Activated CD8-positive, alpha-beta memory T cell treated with anti-CD3 and anti-CD28 coated beads, Interleukin-2, amount 10 ng/mL, durations not matched to agents 7 days and 5 days (primary cell): ENCODE results near the gene KCNH4. TPM values are rescaled to one million over a fixed set of nuclear protein-coding genes. Genes with fewer than 3 reads are reported as not detected.

Experiments
- ATAC-seq: fragments of 150-1000 bp; cut with Tn5 transposase; one replicate; pipeline ENCODE4 v1.10.0; 2021; ENCODE audit warnings: moderate library complexity
- CTCF ChIA-PET: fragments of 350-600 bp; sonication (Branson Sonifier 250); formaldehyde crosslinking; loops from one replicate; lab custom pipeline; 2021; ENCODE audit warnings: antibody characterized with exemption; lab: Charles Lee
- DNase-seq: peaks from one replicate; pipeline ENCODE4 v3.0.0-alpha.2; 2020
- H3K27ac Mint-ChIP-seq: one replicate; pipeline ENCODE4 v1.8.0; 2021; ENCODE audit warnings: mild to moderate bottlenecking, mixed read lengths
- H3K27me3 Mint-ChIP-seq: one replicate; pipeline ENCODE4 v1.8.0; 2021; ENCODE audit warnings: mixed read lengths
- H3K36me3 Mint-ChIP-seq: one replicate; pipeline ENCODE4 v1.8.0; 2021; ENCODE audit warnings: mild to moderate bottlenecking, mixed read lengths
- H3K4me1 Mint-ChIP-seq: one replicate; pipeline ENCODE4 v1.8.0; 2021; ENCODE audit warnings: mixed read lengths
- H3K4me3 Mint-ChIP-seq: one replicate; pipeline ENCODE4 v1.8.0; 2021; ENCODE audit warnings: mild to moderate bottlenecking, moderate library complexity, mixed read lengths
- H3K9me3 Mint-ChIP-seq: one replicate; pipeline ENCODE4 v1.8.0; 2022; ENCODE audit warnings: low read depth, mixed read lengths
- total RNA-seq, 2 experiments: library from RNA; stranded (reverse); gene quantifications; one replicate each; pipeline ENCODE4 v1.2.3, GENCODE V29; 2021

The KCNH4 gene
- total RNA-seq, 2 experiments from 2014 or later, result 0.09 to 0.56 TPM

- DNase-seq, result no peak
- no peak overlapping the region for H3K4me3 Mint-ChIP-seq
- no peak for ATAC-seq
- H3K4me1 Mint-ChIP-seq, result peaks cover 52% of the 10 kb centered on the region
- no peak overlapping the region for H3K27ac Mint-ChIP-seq
- CTCF ChIA-PET, result interaction anchor here (0.7 to 5.2 kb wide), 14 partner anchors 10 to 355 kb away, joined by 3 to 29 read pairs (median 5); partner anchors contain the start of genes DNAJC7, GHDC, KAT2A and NKIRAS2
- H3K27me3 Mint-ChIP-seq, result peaks cover 36% of the 10 kb centered on the region
- no peaks in the 10 kb centered on the region for H3K36me3 Mint-ChIP-seq
- H3K9me3 Mint-ChIP-seq, result no peaks in the 10 kb centered on the region
Observed at GRCh38 chr17:42180411-42180921, 476 bp downstream of the KCNH4 start.

GRCh38 chr17:42179911-42180410 is 981 bp downstream of the KCNH4 start:
- no peaks in the 10 kb centered on the region for H3K9me3 Mint-ChIP-seq
- no peak overlapping the region for H3K4me3 Mint-ChIP-seq
- no peak for DNase-seq
- peaks cover 51% of the 10 kb centered on the region for H3K4me1 Mint-ChIP-seq
- peaks cover 36% of the 10 kb centered on the region for H3K27me3 Mint-ChIP-seq
- no peak for ATAC-seq
- no peak overlapping the region for H3K27ac Mint-ChIP-seq
- H3K36me3 Mint-ChIP-seq, result no peaks in the 10 kb centered on the region
- CTCF ChIA-PET, result interaction anchor here (1.1 to 5.2 kb wide), 11 partner anchors 10 to 349 kb away, joined by 3 to 29 read pairs (median 7); partner anchors contain the start of genes GHDC, KAT2A and NKIRAS2

- CTCF ChIA-PET, result interaction anchor here (0.5 to 3.6 kb wide), 10 partner anchors 11 to 216 kb away, joined by 3 to 26 read pairs (median 4); partner anchors contain the start of gene GHDC
- no peak for ATAC-seq
- H3K4me1 Mint-ChIP-seq, result peaks cover 46% of the 10 kb centered on the region
Observed at GRCh38 chr17:42179335-42179734, 1.6 kb downstream of the KCNH4 start.

GRCh38 chr17:42178817-42179216 is 2.1 kb downstream of the KCNH4 start:
- ATAC-seq (no peak), DNase-seq (peak; percentile 55)
- no peaks in the 10 kb centered on the region for H3K36me3 Mint-ChIP-seq
- peaks cover 36% of the 10 kb centered on the region for H3K27me3 Mint-ChIP-seq
- peaks cover 44% of the 10 kb centered on the region for H3K4me1 Mint-ChIP-seq
- H3K4me3 Mint-ChIP-seq, result no peak overlapping the region
- H3K27ac Mint-ChIP-seq, result no peak overlapping the region
- CTCF ChIA-PET, result interaction anchor here (0.5 to 3.6 kb wide), 11 partner anchors 9 to 216 kb away, joined by 3 to 26 read pairs (median 3); partner anchors contain the start of gene GHDC
- H3K9me3 Mint-ChIP-seq, result no peaks in the 10 kb centered on the region

More at GRCh38 chr17:42179335-42179734, 1.6 kb downstream of the KCNH4 start:
- Mint-ChIP-seq H3K4me3 (no peak overlapping the region), H3K9me3 (no peaks in the 10 kb centered on the region), H3K36me3 (no peaks in the 10 kb centered on the region), H3K27me3 (peaks cover 36% of the 10 kb centered on the region), H3K27ac (no peak overlapping the region)
- no peak for DNase-seq

DNA sequence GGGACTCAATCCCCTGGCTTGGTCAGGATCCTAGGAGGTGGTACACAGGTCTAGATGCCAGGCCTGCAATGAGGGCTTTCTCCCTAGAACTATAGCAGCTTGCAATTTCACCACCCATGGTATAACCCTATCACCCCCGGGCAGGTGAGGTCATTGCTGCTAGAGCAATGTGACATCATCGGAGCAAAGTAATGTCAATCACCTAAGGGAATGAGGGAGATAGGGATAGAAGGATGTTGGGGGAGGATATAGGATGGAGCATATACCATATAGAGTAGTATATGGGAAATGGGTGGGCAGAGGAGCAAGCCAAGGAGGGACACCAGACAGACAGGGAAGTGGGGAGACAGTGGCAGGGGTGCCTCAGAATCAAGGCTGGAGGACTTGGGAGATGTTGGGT is 3.3 kb downstream of the KCNH4 start:
- no peak overlapping the region for H3K4me3 Mint-ChIP-seq
- CTCF ChIA-PET, result no interaction called here

DNA sequence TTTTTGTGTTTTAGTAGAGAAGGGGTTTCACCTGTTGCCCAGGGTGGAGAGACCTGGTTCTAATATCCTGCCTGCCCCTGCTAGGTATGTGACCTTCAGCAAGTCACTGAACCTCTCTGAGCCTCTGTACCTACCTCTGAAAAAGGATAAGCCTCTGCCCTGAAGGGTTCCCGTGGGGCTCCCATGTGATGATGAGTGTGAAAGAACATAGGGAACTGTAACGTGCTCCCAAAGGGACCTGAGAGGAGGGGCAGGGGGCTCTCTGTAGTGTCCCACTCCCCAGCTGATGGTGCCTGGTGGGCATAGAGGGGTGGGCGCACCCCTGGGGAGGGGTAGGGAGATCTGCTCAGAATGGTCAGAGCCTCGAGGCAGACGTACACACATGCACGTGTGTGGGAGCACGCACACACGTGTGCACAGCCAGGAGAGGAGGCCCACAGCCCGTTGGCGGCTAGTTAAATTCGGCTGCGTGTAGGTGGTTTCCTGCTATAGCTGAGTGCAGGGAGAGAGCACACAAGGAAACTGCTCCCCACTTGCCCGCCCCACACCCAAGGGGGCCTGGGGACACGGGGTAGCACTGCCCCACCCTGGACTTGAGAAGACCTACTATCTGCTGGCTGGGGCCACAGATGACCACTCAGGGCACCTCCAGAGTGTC is 6.7 kb downstream of the KCNH4 start:
- Mint-ChIP-seq H3K4me3 (no peak overlapping the region), H3K36me3 (no peaks in the 10 kb centered on the region), H3K4me1 (peaks cover 13% of the 10 kb centered on the region), H3K9me3 (no peaks in the 10 kb centered on the region), H3K27ac (no peak overlapping the region), H3K27me3 (peaks cover 6% of the 10 kb centered on the region)
- CTCF ChIA-PET, result no interaction called here
- ATAC-seq (no peak), DNase-seq (no peak)

More for the DNA sequence above, 3.3 kb downstream of the KCNH4 start:
- H3K36me3 Mint-ChIP-seq, result no peaks in the 10 kb centered on the region
- peaks cover 32% of the 10 kb centered on the region for H3K27me3 Mint-ChIP-seq
- H3K4me1 Mint-ChIP-seq, result peaks cover 32% of the 10 kb centered on the region
- no peak overlapping the region for H3K27ac Mint-ChIP-seq
- no peaks in the 10 kb centered on the region for H3K9me3 Mint-ChIP-seq
- ATAC-seq, result no peak
- DNase-seq, result no peak

DNA sequence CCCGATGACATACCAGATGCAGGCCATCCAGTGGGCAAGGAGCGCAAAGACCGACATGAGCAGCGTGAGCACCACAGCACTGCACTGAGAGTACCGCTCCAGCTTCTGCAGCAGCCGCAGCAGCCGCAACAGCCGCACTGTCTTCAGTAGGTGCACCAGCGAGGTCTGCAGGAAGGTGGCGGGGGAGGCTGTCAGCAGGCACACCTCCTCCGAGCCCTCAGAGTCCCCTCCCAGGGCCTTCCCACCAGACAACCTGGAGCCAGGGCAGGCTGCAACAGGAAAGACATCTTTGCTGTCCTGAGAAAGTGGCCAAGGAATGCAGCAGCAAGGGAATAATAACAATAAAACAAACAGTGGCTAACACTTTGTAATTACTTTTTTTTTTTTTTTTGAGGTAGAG is 9.1 kb downstream of the KCNH4 start:
- Mint-ChIP-seq H3K4me1 (no peaks in the 10 kb centered on the region), H3K27me3 (no peaks in the 10 kb centered on the region), H3K27ac (no peak overlapping the region), H3K4me3 (no peak overlapping the region), H3K36me3 (no peaks in the 10 kb centered on the region), H3K9me3 (no peaks in the 10 kb centered on the region)
- no peak for ATAC-seq
- DNase-seq, result no peak
- CTCF ChIA-PET, result interaction anchor here (1.2 kb wide), 1 partner anchor 10 kb away, joined by 4 read pairs; no protein-coding TSS in a partner anchor

- ATAC-seq, result no peak
- Mint-ChIP-seq H3K36me3 (no peaks in the 10 kb centered on the region), H3K9me3 (no peaks in the 10 kb centered on the region), H3K27ac (no peak overlapping the region), H3K4me3 (no peak overlapping the region), H3K4me1 (no peaks in the 10 kb centered on the region), H3K27me3 (no peaks in the 10 kb centered on the region)
- CTCF ChIA-PET, result no interaction called here
- DNase-seq, result no peak
Observed at GRCh38 chr17:42169351-42169750, 11.6 kb downstream of the KCNH4 start.

GRCh38 chr17:42167807-42168206 is 13.1 kb downstream of the KCNH4 start:
- Mint-ChIP-seq H3K4me3 (no peak overlapping the region), H3K27me3 (no peaks in the 10 kb centered on the region), H3K27ac (no peak overlapping the region), H3K9me3 (no peaks in the 10 kb centered on the region), H3K36me3 (no peaks in the 10 kb centered on the region), H3K4me1 (no peaks in the 10 kb centered on the region)
- DNase-seq, result no peak
- CTCF ChIA-PET, result interaction anchor here (0.5 to 1.7 kb wide), 3 partner anchors 11 to 153 kb away, joined by 3 read pairs; partner anchors contain the start of gene KCNH4
- ATAC-seq, result no peak

- CTCF ChIA-PET, result interaction anchor here (1.7 kb wide), 1 partner anchor 12 kb away, joined by 3 read pairs; no protein-coding TSS in a partner anchor
- Mint-ChIP-seq H3K27me3 (no peaks in the 10 kb centered on the region), H3K4me3 (no peak overlapping the region), H3K4me1 (no peaks in the 10 kb centered on the region), H3K9me3 (no peaks in the 10 kb centered on the region), H3K36me3 (no peaks in the 10 kb centered on the region), H3K27ac (no peak overlapping the region)
- no peak for DNase-seq
- no peak for ATAC-seq
Observed at GRCh38 chr17:42166196-42166763, 14.7 kb downstream of the KCNH4 start.

DNA sequence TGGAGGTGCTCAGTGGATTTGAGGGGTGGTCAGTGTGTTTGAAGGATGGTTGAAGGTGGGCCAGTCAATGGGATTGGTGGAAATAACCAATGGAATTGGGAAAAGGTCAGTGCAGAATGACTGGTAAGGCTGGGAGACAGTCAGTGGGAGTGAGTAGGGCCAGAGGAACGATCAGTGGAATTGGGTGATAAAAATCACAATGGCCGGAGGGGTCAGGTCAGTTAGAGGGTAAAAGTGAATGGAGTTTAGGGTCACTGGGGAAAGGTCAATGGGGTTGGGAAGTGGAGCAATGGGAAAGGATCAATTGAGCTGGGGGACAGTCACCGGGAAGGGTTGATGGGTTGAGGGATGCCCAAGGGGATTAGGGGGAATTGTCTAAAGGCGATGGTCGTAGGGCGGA is 15.2 kb downstream of the KCNH4 start:
- Mint-ChIP-seq H3K27me3 (no peaks in the 10 kb centered on the region), H3K9me3 (no peaks in the 10 kb centered on the region), H3K36me3 (no peaks in the 10 kb centered on the region), H3K4me3 (no peak overlapping the region), H3K27ac (no peak overlapping the region), H3K4me1 (no peaks in the 10 kb centered on the region)
- CTCF ChIA-PET, result no interaction called here
- DNase-seq, result no peak
- ATAC-seq, result no peak

GRCh38 chr17:42163696-42164407 is 17.1 kb downstream of the KCNH4 start:
- H3K27me3 Mint-ChIP-seq, result no peaks in the 10 kb centered on the region
- H3K27ac Mint-ChIP-seq, result no peak overlapping the region
- no peak overlapping the region for H3K4me3 Mint-ChIP-seq
- DNase-seq, result no peak
- H3K4me1 Mint-ChIP-seq, result no peaks in the 10 kb centered on the region
- CTCF ChIA-PET, result interaction anchor here (1.0 to 1.1 kb wide), 3 partner anchors 10 to 243 kb away, joined by 3 to 4 read pairs (median 3); no protein-coding TSS in a partner anchor
- ATAC-seq, result no peak
- no peaks in the 10 kb centered on the region for H3K9me3 Mint-ChIP-seq
- no peaks in the 10 kb centered on the region for H3K36me3 Mint-ChIP-seq

DNA sequence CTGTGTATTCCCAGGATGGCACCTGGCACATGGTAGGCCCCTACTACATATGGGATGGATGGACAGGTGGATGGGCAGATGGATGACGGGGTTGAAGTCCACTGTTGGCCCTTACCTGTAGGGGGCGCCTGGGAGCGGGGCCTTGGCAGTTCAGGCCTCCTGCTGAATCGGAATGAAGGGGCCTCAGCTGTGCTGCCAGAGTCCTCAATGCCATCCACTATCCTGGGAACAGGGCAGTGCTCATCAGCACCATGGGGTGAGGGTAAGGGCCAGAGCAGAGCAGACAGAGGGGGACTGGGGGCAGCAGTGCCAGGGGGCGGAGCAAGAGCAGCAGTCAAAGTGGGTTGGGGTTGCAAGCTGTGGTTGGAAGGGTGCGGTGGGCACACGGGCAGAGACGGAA is 17.8 kb downstream of the KCNH4 start:
- Mint-ChIP-seq H3K9me3 (no peaks in the 10 kb centered on the region), H3K4me1 (no peaks in the 10 kb centered on the region), H3K36me3 (no peaks in the 10 kb centered on the region), H3K27me3 (no peaks in the 10 kb centered on the region), H3K27ac (no peak overlapping the region), H3K4me3 (no peak overlapping the region)
- CTCF ChIA-PET, result interaction anchor here (0.6 to 1.6 kb wide), 6 partner anchors 9 to 243 kb away, joined by 3 to 5 read pairs (median 4); partner anchors contain the start of genes DHX58 and KCNH4
- peak; percentile 62 for DNase-seq
- ATAC-seq, result no peak
